GM21360 (cell line): ENCODE measurements around the gene PLXDC1.

Experiments
- ATAC-seq: cut with Tn5 transposase; IDR thresholded peaks from one replicate; pipeline ENCODE4 v1.9.1; 2021; ENCODE audit warnings: mild to moderate bottlenecking, moderate library complexity; ENCODE audit not compliant: unreplicated experiment

The PLXDC1 gene

DNA sequence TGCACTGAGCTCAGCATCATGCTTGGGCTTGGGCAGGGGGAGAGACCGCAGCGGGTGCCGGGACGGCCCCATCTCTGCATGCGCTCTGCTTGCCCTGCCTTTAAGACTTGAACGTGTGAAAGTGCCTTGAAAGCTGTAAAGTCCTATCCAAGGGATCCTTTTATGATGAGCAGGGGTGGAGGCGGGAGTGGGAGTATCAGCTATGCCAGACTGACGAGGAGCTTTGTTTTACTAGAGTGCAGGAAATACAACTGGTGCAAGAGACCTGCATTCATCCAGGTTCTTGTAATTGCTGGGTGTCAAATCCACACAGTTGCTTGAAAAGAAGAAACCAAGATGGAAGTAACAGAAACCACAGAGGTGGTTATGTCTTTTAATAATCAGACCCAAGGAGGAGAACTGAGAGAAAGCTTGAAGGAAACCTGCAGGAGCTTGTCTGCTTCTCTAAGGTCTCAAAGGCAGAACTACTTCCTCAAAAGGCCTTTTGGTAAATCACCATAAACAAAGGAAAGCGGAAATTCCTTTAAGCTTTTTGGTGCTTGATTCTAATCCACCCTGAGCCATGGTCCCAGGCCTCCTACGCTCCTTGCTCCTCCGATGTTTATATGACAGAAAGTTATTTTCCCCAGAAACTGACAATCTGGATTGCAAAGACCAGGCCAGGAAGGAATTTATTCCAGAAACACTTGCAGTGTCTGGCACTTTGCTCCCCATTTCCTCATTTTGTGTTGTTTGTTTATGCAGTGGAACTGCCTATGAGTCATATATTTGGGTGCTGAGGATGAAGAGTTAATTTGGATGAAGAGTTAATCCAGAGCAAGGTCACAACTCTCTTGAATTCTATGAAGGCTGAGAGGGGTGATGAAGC, 132.9 kb downstream of the PLXDC1 start:
- ATAC-seq: no peak

GRCh38 chr17:39016193-39017153, 135.0 kb downstream of the PLXDC1 start:
- ATAC-seq: no peak

DNA sequence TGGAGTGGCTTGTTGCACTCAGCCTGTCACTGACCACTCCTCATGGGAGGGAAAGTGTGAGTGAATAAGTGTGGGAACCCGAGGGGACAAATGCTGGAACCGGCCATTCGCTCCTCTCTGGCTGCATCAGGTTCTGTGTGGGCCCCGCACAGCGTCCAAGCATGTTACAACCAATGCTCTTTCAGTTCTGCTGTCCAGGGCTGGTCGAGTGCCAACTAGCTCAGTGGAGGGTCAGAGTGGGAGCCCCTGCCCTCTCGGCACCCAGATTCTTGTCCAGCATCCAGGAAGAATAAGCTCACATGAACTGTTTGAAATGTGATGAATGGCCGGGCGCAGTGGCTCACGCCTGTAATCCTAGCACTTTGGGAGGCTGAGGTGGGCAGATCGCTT, 135.9 kb downstream of the PLXDC1 start:
- ATAC-seq: no peak

- ATAC-seq: no peak
Measured at GRCh38 chr17:39014795-39015545, 136.5 kb downstream of the PLXDC1 start.

DNA sequence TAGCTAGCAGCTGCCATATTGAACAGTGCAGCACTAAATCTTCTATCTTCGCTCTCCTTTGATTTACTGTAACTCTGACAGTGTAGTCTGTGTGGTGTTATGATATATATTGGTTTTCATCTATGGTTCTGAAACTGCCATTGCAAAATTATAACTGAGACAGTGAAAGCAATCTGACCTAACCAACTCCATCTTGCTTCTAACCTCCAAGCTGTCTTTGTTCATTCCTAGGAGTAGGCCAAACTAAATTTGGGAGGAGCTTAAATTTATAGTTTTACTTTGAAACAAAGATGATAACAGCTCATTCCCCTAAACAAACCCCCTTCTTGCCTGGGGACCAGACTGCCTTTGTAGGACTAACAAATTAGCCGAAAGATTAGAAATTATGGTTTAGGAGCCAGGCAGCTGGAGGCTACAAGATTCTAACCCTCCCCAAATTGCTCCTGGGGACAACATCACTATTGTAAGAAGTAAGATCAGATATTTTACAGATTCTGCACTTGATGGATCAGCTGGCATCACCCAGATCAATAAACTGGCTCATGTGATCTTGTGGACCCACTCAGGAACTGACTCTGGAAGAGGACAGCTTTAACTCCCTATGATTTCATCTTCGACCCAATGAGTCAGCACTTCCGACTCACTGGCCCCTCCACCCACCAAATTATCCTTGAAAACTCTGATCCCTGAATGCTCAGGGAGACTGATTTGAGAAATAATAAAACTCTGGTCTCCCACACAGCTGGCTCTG, 137.2 kb downstream of the PLXDC1 start:
- no peak for ATAC-seq
